Measurements from ENCODE around the gene PNPLA6. TPM values are rescaled to one million over a fixed set of nuclear protein-coding genes. Genes with fewer than 3 reads are reported as not detected.

Gene PNPLA6
- total and polyA plus RNA-seq, 2 of the 13 experiments (the other 11 are each of a cell fraction or from before 2014, with no cell fraction given), result 24.9 to 28.2 TPM

GRCh38 chr19:7570761-7571160 lies 35.2 kb downstream of the PNPLA6 start:
- BruUV-seq (replicated peaks), result no TSS peak
- in situ Hi-C loops (cut with HindIII; ENCODE audit: extremely low pct_ligation_motif_present, low pct_unique_long_range_greater_than_20kb), result no loop called here
- no peak overlapping the region for H3K27ac ChIP-seq (ENCODE audit: extremely low read length, insufficient read depth, low read length)
- FAIRE-seq, result no peak
- ChIA-PET CTCF (ENCODE audit: low intra/inter-chr PET ratio, low total read pairs) (no interaction called here), POLR2A (no interaction called here)
- 27% methylated on average over 5 of the region's 5 CpGs for WGBS (ENCODE audit: low lambda C conversion rate)
- no peak for ATAC-seq
- no peak for DNase-seq (ENCODE audit: low spot score)
- H2AFZ ChIP-seq (ENCODE audit: low read length), result no peak overlapping the region
- H3K4me1 ChIP-seq (ENCODE audit: insufficient read depth, low read length), result no peaks in the 10 kb centered on the region
- H3K9me3 ChIP-seq (ENCODE audit: low read length), result no peaks in the 10 kb centered on the region
- H3K27me3 ChIP-seq (ENCODE audit: control insufficient read depth in 1 of 2, insufficient read depth in 2 of 2, low read length in 2 of 2), result peaks cover 0 to 4% of the 10 kb centered on the region in 2 experiments; a peak in 2 of 5 replicates
- H4K20me1 ChIP-seq (ENCODE audit: insufficient read depth, low read length), result no peaks in the 10 kb centered on the region
- no peaks in the 10 kb centered on the region for H3K79me2 ChIP-seq (ENCODE audit: insufficient read depth, low read length)
- no peak overlapping the region for H3K4me2 ChIP-seq (ENCODE audit: low read depth, low read length)
- intact Hi-C loops (cut with micrococcal nuclease; ENCODE audit: unreplicated experiment), result no loop called here
- H3K36me3 ChIP-seq (replicated peaks in 1 of 2; ENCODE audit: control insufficient read depth in 1 of 2, insufficient read depth in 2 of 2, low read length in 2 of 2), result no peaks in the 10 kb centered on the region
- H3K4me3 ChIP-seq (replicated peaks in 1 of 3; ENCODE audit: insufficient read depth in 1 of 3, low read depth in 2 of 3, low read length in 3 of 3), result no peak overlapping the region
- H3K9ac ChIP-seq (ENCODE audit: insufficient read depth, low read depth, low read length), result no peak overlapping the region
- TF ChIP-seq ZFP36 (IDR thresholded peaks at IDR 0.05; ENCODE audit: borderline replicate concordance, low read depth, low read length, partially characterized antibody), result no peak
- no peak for TF ChIP-seq KLF16 (CRISPR knock-in tag; IDR thresholded peaks at IDR 0.05)
- no peak for TF ChIP-seq KLF12 (CRISPR knock-in tag; IDR thresholded peaks at IDR 0.05; ENCODE audit: borderline replicate concordance)
- no peak for TF ChIP-seq GMEB2 (CRISPR knock-in tag; IDR thresholded peaks at IDR 0.05; ENCODE audit: low read depth)
- TF ChIP-seq HMGXB3 (CRISPR knock-in tag; IDR thresholded peaks at IDR 0.05; ENCODE audit: borderline replicate concordance), result no peak
- TF ChIP-seq EP300 (IDR thresholded peaks at IDR 0.05; ENCODE audit: low read depth in 2 of 2, low read length in 2 of 2), result no peak
- TF ChIP-seq EP300 (CRISPR knock-in tag; IDR thresholded peaks at IDR 0.05; ENCODE audit: borderline replicate concordance), result no peak
- no peak for TF ChIP-seq SNAPC5 (CRISPR knock-in tag; IDR thresholded peaks at IDR 0.05; ENCODE audit: borderline replicate concordance)
- no peak for TF ChIP-seq ZNF800 (CRISPR knock-in tag; IDR thresholded peaks at IDR 0.05)
- TF ChIP-seq MTA3 (CRISPR knock-in tag; IDR thresholded peaks at IDR 0.05), result no peak
- TF ChIP-seq ARNT (IDR thresholded peaks at IDR 0.05), result no peak
- no peak for TF ChIP-seq ZNF713 (CRISPR knock-in tag; IDR thresholded peaks at IDR 0.05)
- no peak for TF ChIP-seq PBX2 (CRISPR knock-in tag; IDR thresholded peaks at IDR 0.05)
- TF ChIP-seq SETDB1 (CRISPR knock-in tag; IDR thresholded peaks at IDR 0.05; ENCODE audit: borderline replicate concordance), result no peak

Data from HepG2 (cell line).